AG04450 (cell line): ENCODE results near the gene PLEKHO2. TPM values are rescaled to one million over a fixed set of nuclear protein-coding genes. Genes with fewer than 3 reads are reported as not detected.
A peak's percentile ranks its signal among the peaks of the same experiment; 100 is the strongest.

Experiments used
- CTCF ChIA-PET: fragments of 300-600, 350-600 bp; formaldehyde crosslinking; extraction: SDS; loops from one replicate; lab custom pipeline; 2022; ENCODE audit warnings: antibody characterized with exemption, inconsistent platforms; lab: Charles Lee
- POLR2A ChIA-PET: fragments of 350-600 bp; formaldehyde crosslinking; extraction: SDS; loops from one replicate; lab custom pipeline; 2021; ENCODE audit warnings: antibody characterized with exemption, inconsistent platforms; lab: Yijun Ruan, JAX
- DNase-seq: peaks from one replicate; pipeline ENCODE4 v3.0.0-alpha.2; 2011; ENCODE audit warnings: low read depth, low spot score
- H3K27ac ChIP-seq: one replicate; pipeline ENCODE4 v1.5.1; 2012; ENCODE audit warnings: low read depth, low read length, control low read depth
- H3K27me3 ChIP-seq: one replicate; pipeline ENCODE4 v1.6.0; 2012; ENCODE audit warnings: low read length; ENCODE audit not compliant: control insufficient read depth, insufficient read depth
- H3K4me3 ChIP-seq: 2 replicates; pipeline ENCODE4 v1.5.1; 2011; ENCODE audit warnings: mild to moderate bottlenecking, low read depth, low read length, control low read depth
- H3K9me3 ChIP-seq: 2 replicates; pipeline ENCODE4 v1.5.1; 2012; ENCODE audit warnings: low read length; ENCODE audit not compliant: control insufficient read depth, insufficient read depth
- CTCF ChIP-seq: IDR thresholded peaks from 2 replicates; pipeline ENCODE4 v1.5.1; 2011; ENCODE audit warnings: low read depth, low read length, control low read depth, inconsistent platforms
- polyA plus RNA-seq: library from polyadenylated mRNA; depleted of rRNA; stranded (reverse); fragments of >200 nt; gene quantifications from 2 replicates; pipeline ENCODE4 v1.2.3, GENCODE V29; 2011

PLEKHO2 gene
- polyA plus RNA-seq, 1 experiment = 29.5 TPM

DNA sequence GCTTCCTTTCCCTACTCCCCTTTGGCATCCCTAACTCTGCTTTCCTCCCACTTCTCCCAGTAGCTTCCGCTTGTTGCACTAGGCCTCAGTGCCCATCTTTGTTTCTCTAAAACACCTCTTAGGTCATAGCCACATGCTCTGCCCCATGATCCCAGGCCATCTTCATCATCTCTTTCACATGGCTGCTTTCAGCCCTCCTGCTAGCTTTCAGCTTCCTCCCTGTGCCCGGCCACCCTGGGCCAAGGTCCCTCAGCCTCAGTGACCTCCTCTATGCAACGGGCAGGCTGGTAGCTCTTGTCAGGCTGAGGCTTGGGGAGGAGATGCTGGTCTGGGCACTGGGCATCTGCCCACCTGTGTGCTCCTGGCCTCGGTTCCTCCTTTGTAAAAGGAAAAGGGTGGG is 2.3 kb downstream of the PLEKHO2 start:
- H3K27ac ChIP-seq = no peak overlapping the region
- POLR2A ChIA-PET = interaction anchor here (0.7 to 1.3 kb wide), 2 partner anchors 13 to 94 kb away, joined by 3 to 6 read pairs; no protein-coding TSS in a partner anchor

DNA sequence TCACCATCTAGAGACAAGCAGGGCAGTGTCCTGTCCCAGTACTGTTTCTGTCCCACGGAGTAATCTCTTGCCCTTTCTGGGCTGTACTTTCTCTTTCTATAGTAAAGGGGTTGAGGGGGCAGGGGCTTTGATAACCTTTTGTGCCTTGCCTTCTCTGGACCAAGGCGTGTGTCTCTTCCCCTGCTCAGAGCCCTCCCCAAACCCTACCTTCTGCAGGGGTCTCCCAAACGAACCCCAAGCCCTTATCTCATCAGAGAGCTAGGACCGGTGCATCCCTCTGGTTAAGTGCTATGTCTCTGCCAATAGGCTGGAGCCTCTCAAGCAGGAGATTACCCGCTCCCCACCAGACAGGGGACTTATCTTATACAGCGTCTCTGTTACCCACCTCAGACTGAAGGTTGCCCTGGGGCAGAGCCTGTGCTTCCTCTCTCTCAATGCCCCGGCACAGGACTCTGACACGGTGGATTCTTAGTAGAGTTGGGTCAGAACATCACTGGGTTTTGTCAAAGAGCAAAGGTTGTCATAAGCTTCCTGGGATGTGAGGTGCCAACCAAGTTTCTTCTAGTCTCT is 2.9 kb downstream of the PLEKHO2 start:
- TF ChIP-seq CTCF = no peak
- ChIA-PET POLR2A (interaction anchor here (0.6 to 0.9 kb wide), 3 partner anchors 12 to 59 kb away, joined by 5 to 7 read pairs (median 6); no protein-coding TSS in a partner anchor), CTCF (no interaction called here)
- peak overlapping the region; percentile 31 for H3K27ac ChIP-seq
- H3K4me3 ChIP-seq = peak overlapping the region; percentile 96
- H3K9me3 ChIP-seq = no peaks in the 10 kb centered on the region
- DNase-seq = no peak
- H3K27me3 ChIP-seq = no peaks in the 10 kb centered on the region

More for the DNA sequence above, 2.3 kb downstream of the PLEKHO2 start:
- Histone ChIP-seq H3K4me3 (peak overlapping the region; percentile 96), H3K27me3 (no peaks in the 10 kb centered on the region), H3K9me3 (no peaks in the 10 kb centered on the region)
- CTCF ChIA-PET = interaction anchor here (0.7 kb wide), 1 partner anchor 315 kb away, joined by 5 read pairs; no protein-coding TSS in a partner anchor
- DNase-seq = no peak
- no peak for TF ChIP-seq CTCF

DNA sequence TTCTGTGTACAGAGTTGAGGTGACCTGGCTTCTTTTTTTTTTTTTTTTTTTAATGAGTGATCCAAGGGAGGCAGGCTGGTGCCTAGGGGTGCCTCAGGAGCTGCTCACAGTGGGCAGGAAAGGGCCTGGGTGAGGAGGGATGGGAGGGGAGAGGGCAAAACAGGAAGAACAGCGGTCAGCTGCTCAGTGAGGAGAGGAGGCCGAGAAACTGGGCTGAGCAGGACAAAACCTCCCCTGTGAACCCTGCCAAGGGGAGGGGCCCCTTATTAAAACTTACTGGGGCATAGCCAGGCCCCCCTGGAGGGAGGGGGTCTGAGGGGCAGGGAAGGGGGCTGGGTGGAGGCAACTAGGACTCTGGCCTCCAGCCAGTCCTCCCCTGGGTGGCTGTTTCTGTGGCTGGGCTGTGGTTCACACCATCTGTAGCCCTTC is 3.5 kb downstream of the PLEKHO2 start:
- peak overlapping the region; percentile 31 for H3K27ac ChIP-seq
- no peak for DNase-seq
- H3K27me3 ChIP-seq = no peaks in the 10 kb centered on the region
- no peaks in the 10 kb centered on the region for H3K9me3 ChIP-seq
- POLR2A ChIA-PET = interaction anchor here (0.6 to 0.9 kb wide), 3 partner anchors 13 to 58 kb away, joined by 5 to 7 read pairs (median 6); no protein-coding TSS in a partner anchor
- H3K4me3 ChIP-seq = peak overlapping the region; percentile 96
- TF ChIP-seq CTCF = no peak
- CTCF ChIA-PET = interaction anchor here (0.6 kb wide), 1 partner anchor 415 kb away, joined by 3 read pairs; no protein-coding TSS in a partner anchor

DNA sequence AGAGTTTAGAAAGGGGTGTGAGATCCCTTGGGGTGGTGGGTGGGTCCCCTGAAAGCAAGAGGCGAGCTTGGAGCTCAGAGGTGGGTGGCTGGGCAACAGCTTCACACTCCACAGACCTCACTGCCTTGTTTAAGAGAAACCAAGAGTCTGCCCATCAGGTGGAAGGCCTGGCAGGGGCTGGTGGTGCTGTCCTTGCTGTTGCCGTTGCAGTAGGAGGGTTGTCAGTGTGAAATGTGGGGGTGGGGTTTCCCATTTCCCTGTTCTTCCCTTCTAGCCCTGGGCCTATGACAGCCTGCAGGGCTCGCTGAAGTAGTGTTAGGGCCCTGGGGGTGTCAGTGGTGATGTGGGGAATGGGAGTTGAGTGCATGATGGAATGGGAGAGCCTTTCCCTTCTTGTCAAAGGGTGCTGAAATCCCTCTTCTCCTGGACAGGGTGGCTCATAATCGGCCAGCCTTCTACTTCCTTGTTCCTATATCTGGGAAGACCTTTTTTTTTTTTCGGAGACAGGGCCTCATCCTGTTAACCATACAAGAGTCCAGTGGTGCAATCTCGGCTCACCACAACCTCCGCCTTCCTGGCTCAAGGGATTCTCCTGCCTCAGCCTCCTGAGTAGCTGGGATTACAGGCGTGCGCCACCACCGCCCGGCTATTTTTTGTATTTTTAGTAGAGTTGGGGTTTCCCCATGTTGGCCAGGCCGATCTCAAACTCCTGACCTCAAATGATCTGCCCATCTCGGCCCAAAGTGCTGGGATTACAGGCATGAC is 4.3 kb downstream of the PLEKHO2 start:
- H3K27me3 ChIP-seq = no peaks in the 10 kb centered on the region
- TF ChIP-seq CTCF = no peak
- ChIA-PET CTCF (no interaction called here), POLR2A (interaction anchor here (1.2 kb wide), 1 partner anchor 15 kb away, joined by 3 read pairs; no protein-coding TSS in a partner anchor)
- peak overlapping the region; percentile 31 for H3K27ac ChIP-seq
- H3K9me3 ChIP-seq = no peaks in the 10 kb centered on the region
- no peak for DNase-seq
- peak overlapping the region; percentile 96 for H3K4me3 ChIP-seq
